Activated CD4-positive, alpha-beta T cell treated with anti-CD3 and anti-CD28 coated beads, Interleukin-10, Interleukin-2, amounts not matched to agents 100 ng/mL and 50 ng/mL, durations not matched to agents 16 hours and 8 hours (primary cell): Measurements from ENCODE around the gene ATL2.
"Not testable (repeated sequence)": the region's sequence is repeated elsewhere in the genome, so short reads cannot be mapped to it uniquely, and the experiment has no call there.

Source experiments
- DNase-seq: peaks from one replicate; pipeline ENCODE4 v3.0.0-alpha.2; 2020

Gene ATL2

DNA sequence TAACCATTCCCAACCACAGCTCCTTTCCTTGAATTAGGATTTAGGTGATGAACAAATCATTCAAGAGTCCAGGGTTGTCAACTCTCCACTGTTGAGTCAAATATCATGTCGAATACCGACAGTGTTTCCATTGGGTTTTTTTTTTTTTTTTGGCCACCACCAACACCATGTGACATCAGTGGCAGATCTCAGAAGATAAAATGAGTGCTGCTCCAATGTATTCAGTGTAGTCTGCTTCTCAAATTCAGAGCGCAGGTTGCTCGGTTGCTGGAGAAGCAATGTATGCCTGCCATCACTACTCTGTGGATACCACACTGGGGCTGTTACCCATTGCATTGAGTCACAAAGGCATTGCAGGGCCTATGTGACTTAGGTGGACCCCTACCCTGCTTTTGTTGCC, 10.8 kb upstream of the ATL2 start:
- DNase-seq: no peak

DNA sequence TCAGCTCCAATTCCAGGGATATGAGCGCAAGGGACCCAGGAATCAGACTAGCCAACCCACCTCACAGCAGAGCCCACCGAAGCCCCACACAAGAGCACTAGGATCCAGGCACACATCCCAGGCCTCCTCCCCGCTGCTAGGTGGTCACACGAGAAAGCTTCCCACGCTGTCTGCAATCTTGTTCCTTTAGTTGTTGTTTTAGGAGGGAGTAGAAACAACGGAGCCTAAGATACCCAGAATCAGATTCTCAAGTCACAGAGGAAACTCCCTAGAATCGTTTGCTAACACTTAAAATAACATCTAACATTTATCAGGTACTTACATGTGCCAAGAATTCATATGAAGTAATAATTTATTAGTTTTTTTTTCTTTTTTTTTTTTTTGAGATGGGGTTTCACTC, 9.7 kb upstream of the ATL2 start:
- DNase-seq: no peak

DNA sequence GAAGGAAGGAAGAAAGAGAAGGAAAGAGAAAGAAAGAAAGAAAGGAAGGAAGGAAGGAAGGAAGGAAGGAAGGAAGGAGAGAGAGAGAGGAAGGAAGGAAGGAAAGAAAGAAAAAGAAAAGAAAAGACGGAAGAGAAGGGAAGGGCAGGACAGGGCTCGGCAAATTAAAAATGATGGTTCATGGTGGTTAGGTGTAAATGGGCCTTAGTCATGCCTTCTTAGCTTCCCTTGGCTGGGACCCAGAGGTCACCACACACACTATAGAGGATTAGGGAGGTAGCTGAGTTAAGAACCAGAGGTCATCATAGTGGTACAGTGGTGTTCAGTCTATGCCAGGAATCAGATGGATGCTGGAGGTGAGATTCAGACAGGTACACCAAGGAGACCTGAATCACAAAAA, 9.3 kb upstream of the ATL2 start:
- DNase-seq: no peak

DNA sequence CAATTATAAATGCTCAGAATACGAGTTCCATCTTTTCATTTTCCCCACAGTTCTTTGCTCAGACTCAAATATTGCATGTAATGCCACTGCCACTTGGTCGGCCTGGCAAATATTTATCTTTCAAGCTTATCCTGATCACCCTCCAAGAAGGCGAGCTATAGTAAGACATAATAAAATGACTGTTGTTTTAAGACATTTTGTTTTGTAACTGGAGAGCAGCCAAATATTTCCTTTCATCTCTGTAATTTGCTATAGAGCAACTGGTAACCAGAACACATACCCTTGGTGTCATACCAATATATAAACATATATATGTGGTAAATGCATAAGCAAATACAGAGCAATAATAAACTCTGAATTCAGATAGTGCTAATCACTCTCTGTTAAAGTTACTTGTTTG, 7.3 kb upstream of the ATL2 start:
- no peak for DNase-seq

DNA sequence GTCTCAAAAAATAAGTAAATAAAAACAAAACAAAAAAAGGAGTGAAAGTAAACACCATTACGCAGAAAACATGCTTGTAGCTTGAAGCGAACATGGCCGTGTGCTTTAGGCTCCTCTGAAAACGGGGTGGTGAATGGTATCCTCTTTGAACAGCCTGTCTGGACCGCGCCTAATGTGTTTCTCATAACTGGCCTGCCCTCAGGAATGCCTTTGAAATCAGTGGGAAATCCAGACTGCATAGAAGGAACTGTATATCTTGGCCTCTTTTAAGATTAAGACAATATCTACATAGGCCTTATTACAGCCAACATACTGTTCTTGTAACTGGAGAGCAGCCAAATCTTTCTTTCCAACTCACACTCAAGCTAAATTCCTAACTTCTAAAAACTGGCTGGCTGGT, 6.7 kb upstream of the ATL2 start:
- not testable (repeated sequence) for DNase-seq

DNA sequence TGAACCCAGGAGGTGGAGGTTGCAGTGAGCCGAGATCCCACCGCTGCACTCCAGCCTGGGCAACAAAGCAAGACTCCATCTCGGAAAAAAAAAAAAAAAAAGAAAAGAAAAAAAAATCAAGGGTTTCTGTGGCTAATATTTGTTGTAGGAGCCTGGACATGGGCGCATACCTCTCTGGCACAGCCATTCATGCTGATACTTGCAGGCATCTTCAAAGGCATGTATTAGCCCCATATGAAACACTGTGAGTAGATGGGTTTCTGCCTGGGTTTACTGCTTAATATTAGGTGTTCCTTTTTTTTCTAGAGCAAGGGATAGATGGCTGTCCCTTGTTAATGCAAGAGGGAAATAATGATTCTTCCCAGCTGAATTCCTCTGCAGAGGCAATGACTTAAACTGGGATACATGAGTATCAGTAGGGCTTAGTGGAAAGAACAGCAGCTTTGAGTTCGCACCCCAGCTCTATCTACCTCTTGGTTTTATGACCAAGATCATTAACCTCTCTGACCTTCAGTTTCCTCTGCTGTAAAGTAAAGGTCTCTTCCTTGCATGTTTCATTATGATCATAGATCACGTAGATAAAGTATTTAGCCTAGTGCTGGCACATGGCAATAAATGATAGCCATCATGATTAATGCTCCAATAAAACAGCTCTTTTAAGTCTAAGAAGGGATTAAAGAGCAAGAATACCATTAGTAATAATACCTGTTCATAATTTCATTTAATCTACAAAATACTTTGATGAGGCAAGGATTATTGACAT, 4.5 kb upstream of the ATL2 start:
- no peak for DNase-seq

DNA sequence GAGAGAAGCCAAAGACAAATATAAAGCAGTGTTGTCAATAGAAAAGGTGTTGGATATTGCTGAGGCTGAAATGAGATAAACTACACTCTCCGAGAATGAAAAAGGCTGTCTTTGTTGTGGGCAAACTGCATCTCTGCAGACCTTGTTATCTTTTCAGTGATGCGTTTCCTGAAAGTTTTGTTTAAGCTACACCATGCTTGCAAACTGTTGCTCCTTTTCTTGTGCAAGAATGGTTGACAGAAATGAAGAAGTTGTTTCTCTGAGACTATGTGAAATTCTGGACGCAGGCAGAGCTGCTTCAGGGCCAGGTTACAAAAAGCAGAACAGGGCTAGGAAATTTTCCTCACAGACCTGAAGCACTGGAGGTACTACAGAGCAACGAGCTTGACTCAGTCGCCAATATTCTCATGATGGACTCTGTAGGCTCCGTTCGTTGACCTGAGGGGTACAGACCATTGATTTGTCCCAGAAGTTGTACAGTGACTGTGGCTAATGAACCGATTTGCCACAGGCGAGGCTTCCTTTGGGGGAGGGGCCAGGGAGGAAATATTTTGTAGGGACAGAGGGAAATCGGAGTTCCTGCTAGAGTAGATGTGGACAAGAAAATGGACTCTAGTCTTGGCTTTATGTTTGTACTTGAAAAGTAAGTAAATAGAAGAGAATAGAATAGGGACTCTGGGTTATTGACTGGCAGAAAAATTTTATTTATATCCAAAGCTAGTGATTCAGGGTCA, 3.5 kb upstream of the ATL2 start:
- peak; percentile 16 for DNase-seq

DNA sequence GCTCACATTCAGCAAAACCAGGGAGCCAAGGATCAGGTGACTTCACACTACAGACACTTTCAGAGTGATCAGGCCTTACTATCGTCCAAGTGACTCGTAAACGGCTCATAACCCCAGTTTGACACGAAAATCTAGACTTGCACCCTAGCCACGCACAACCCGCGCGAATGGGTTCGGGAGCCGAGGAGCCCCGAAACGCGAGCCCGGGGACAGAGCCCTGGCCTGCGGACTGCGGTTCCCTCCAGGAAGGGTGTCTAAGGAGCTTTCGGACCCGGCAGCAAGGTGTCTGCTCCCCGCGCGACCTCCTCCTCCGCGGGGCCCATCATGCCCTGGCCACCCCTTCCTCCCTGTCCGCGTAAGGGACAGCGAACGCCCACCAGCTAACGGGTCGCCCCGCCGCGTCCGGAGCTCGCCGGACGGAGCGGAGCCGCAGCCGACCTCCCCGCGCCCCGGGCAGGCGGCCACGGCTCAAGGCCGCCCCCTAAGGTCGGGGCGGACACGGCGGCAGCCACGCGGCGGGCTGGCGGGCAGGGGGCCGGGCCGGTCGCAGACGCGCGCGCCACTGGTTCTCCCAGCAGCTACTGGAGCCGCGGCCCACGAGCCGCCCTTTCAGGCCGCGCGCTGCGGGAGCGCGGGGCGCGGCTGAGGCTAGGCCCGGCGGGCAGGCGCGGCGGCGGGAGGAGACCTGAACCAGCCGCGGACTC, 575 bp downstream of the ATL2 start:
- peak; percentile 77 for DNase-seq

DNA sequence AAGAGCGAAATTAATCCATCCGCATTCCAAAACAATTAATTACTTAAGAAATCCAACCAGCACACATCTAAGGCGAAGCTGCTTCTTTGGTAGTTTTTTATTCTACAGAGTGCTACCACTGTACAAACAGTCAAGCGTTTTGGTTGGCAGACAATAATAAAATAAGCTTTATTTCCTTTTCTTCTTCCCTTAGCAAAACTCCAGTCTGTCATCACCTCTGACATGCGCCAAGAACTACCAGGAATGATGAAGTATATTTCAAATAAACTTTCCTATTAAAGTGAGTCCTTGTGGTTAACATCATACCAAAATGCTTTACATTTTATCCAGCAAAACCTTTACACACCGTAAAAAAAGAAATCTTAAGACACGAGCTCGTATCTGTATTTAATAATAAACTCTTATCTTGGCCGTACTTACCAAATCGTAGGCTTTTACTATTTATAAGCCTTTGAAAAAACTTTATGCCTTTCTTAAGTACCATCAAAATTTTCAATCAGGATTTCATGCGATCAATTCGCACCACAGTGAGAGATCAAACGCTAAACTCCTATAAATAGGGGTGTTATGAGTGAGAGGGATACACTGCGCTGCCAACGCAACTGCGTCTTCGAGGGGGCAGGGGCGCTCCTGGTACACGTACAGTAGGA, 1.3 kb downstream of the ATL2 start:
- no peak for DNase-seq

DNA sequence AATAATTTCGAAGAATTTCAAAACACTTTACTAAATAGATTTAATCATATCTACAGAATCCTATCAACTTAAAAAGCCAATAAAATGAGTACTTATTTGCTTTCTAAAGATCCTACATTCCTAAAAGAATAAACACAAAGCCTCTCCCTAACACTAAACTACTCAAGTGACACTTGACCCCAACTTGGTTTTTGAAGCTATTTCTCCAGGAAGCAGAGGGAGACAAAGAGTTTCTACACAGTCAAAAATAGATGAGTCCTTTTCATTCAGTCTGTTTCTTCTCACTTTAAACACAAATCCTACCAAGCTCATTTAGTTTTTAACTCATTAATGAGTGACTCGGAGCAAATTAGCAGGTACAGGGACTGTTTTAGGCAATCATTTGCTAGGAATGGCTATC, 2.1 kb downstream of the ATL2 start:
- no peak for DNase-seq

DNA sequence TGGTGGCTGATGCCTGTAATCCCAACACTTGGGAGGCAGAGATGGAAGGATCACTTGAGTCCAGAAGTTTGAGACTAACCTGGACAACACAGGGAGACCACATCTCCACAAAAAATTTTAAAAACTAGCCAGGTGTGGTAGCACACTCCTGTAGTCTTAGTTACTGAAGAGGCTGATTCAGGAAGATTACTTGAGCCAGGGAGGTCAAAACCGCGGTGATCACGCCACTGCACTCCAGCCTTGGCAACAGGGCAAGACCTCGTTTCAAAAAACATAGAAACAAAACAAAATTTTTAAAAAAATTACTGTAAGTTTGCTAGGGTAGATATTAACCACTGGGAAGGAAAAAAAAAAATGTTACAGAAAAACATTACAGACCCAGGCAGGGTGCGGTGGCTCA, 5.8 kb downstream of the ATL2 start:
- no peak for DNase-seq

DNA sequence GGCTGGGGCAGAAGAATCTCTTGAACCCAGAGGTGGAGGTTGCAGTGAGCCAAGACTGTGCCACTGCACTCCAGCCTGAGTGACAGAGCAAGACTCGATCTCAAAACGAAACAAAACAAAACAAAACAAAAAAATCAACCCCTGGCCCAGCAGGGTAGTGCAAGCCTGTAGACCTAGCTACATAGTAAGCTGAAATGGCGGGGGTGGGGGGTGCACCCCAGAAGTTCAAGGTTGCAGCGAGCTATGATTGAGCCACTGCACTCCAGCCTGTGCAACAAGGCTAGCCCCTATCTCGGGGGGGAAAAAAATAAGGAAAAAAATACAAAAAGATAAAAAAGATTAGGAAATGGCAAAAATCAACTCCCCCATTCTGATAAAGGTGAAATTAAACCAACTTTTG, 6.4 kb downstream of the ATL2 start:
- DNase-seq: no peak

DNA sequence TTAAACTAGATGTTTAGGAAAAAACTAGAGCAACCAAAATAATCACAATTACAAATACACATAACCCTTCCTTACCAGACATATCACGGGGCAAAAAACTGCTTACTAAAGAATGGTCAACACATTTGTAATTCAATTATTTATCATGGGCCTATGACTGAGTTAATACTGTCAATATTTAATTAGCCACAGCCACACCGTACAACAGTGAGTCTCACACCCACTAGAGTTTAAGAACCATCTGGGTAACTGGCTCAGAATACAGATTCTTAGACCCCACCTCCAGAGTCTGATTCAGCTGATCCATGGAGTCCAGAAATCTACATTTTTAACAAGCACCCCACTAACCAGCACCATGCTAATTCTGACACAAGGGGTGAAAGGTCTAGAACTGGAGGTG, 14.8 kb downstream of the ATL2 start:
- no peak for DNase-seq

DNA sequence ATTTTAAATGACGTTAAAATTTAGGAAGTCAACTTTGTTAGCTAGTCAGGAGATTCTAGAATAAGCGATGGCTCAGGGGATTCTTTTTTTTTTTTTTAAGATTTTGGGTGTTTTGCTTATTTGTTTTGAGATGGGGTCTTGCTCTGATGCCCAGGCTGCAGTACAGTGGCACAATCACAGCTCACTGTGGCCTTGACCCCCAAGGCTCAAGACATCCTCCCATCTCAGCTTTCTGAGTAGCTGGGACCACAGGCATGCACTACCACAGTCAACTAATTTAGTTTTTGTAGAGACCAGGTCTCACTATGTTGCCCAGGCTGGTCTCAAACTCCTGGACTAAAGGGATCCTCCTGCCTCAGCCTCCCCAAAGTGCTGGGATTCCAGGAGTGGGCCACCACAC, 16.9 kb downstream of the ATL2 start:
- DNase-seq: no peak

DNA sequence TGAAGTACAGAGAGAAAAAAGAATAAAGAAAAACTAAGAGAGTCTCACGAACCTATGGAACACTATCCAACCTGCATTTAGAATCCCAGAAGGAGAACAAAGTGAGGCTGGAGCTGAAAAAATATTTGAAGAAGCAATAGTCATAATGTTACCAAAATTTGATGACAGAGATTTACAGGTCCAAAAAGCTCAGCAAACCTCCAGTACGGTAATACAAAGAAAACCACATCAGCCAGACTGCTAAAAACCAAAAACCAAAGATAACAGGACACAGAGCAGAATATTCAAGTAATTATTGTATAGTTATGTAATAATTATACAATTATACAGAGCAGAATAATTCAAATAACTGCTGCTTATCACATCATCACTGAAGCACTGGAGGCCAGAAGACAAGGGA, 23.7 kb downstream of the ATL2 start:
- peak; percentile 15 for DNase-seq

DNA sequence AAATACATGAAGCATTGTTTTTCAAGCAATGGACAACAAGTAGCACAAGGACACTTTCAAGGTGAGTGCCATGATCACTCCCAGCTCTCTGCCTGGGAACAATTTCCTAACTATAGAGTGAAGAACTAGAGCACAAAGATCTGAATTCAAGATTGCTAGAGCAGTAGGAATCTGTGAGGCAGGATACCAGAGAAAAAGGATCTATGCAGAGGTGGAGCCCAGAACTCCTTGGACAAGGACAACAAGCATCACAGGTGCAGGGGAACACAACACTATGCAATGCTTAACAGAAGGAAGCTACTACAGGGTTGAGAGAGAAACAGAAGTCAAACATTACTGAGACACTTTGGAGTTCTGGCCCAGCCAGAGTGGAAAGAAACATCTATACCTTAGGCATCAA, 24.7 kb downstream of the ATL2 start:
- DNase-seq: no peak

DNA sequence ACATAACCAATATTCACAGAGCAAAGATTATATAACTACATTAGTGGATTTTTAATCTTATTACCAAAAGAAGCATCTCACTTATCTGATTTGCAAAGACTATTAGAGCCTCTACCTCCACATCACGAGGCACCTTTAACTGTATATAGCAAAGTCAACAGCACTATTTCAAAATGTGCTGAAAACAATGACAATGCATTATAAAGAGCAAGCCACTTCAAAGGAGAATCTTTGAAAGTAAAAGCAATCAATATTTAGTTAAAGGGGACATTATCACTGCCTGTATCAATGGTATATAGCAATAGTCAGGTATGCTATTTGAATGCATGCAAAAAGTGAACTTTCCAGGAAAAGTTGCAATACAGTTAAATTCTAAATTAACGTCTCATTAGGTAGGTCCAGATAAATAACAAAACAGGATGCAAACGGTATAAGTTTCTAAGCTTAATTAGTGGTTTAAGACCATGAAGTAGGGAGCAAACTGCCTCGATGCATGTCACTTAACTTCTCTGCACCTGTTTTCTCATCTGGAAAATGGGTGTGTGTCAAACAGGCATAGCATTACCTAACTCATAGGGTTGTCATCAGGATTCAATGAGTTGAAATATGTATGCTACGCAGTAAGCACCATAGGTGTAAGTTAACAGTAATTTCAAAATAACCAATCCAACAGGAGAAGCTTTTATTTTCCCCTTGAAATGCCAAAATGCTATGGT, 31.6 kb downstream of the ATL2 start:
- no peak for DNase-seq

DNA sequence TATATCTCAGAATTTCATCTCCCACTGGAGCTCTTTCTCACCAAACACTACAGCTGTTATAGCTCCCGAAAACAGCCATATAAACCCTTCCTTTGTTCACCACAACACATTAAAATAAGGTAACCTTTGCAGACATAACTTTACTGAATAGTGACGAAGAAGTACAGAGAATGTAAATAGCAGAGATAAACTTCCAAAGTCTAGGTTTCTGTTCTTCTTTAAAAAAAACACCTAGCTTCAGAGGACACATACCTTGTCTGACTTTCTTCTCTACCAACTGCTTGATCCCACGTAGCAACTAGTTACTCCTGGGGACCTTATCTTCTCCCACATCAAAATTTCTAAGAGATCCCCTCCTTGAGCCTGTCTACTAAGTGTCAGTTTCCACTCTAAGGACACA, 32.3 kb downstream of the ATL2 start:
- DNase-seq: no peak

DNA sequence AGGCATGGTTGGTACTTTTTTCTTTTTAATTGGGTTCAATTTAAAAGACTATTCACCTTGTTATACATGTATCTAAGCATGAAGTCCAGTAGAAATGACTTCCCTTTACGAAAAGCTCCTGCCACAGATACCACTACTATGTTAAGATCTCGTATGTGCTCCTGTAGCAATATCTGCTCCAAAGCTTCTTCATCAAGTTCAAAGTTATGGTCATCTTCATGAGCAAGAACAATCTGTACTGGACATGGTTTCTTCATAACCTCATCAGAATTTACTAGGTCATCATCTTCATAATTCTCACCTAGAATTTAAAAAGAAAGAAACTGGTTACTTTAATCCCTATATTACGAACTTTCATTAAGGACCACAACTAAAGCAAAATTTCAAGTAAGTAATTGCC, 33.9 kb downstream of the ATL2 start:
- DNase-seq: no peak

DNA sequence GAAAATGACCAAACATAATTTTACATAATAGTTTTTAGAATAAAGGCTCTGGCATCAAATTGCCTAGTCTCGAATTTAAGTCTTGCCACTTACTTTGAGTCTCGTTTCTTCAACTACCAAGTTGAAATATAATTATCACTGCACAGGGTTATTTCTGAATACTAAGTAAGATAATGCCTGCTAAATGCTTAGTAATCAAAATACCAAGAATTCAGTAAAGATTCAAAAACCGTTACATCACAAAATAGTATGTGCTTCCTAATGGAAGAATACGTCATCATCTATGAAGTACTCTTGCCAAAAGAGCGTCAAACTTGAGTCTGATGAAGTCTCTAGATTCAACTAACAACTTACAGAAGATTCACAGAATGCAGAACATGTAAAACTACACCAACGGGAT, 40.5 kb downstream of the ATL2 start:
- no peak for DNase-seq

DNA sequence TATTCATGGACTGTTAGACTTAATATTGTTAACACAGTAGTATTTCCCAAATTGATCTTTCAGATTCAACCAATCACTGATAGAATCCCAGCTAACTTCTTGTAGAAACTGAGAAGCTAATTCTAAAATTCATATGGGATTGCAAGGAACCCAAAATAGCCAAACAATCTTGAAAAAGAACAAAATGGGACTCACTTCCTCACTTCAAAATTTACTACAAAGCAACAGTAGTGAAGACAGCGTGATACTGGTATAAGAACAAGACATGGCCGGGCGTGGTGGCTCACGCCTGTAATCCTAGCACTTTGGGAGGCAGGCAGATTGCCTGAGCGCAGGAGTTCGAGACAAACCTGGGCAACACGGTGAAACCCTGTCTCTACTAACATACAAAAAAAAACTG, 46.3 kb downstream of the ATL2 start:
- no peak for DNase-seq

DNA sequence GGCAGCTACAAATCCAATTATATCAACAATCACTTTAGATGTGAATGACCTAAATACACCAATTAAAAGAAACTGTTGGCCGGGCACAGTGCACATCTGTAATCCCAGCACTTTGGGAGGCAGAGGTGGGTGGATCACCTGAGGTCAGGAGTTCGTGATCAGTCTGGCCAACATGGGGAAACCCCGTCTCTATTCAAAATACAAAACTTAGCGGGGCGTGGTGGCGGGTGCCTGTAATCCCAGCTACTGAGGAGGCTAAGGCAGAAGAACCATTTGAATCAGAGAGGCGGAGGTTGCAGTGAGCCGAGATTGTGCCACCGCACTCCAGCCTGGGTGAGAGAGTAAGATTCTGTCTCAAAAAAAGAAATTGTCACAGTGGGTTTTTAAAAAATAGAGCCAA, 49.5 kb downstream of the ATL2 start:
- no peak for DNase-seq

DNA sequence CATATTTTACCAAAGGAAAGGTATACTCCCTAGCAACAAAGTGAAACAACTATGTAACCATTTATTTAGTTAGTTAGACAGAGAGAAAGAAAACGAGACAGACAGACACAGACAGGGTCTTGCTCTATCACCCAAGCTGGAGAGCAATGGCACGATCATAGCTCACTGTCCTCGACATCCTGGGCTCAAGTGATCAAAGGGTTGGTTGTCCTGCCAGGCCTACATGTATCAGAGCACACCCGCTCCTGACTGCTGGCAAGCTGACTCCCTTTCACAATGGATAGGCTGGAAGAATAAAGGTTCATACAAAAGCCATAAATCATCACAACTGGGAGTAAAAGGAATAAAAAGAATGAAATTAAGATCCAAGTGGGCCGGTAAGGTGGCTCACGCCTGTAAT, 53.5 kb downstream of the ATL2 start:
- DNase-seq: no peak
